AG09309 (cell line): ENCODE results near the gene ZC2HC1B.

ENCODE experiments used
- DNase-seq: peaks from one replicate; pipeline ENCODE4 v3.0.0-alpha.2; 2010; ENCODE audit warnings: low read depth
- H3K4me3 ChIP-seq: 2 replicates; pipeline ENCODE4 v1.5.1; 2011; ENCODE audit warnings: mild to moderate bottlenecking, low read depth, low read length, moderate library complexity; ENCODE audit not compliant: control insufficient read depth
- CTCF ChIP-seq: IDR thresholded peaks from 2 replicates; pipeline ENCODE4 v1.5.1; 2011; ENCODE audit warnings: mild to moderate bottlenecking, low read depth, low read length, inconsistent platforms; ENCODE audit not compliant: insufficient read depth, control insufficient read depth; ENCODE audit errors: missing control alignments

ZC2HC1B gene

GRCh38 chr6:143880412-143880811 lies 16.1 kb downstream of the ZC2HC1B start:
- no peak for TF ChIP-seq CTCF
- H3K4me3 ChIP-seq = no peak overlapping the region
- DNase-seq = no peak

- H3K4me3 ChIP-seq = no peak overlapping the region
- TF ChIP-seq CTCF = no peak
- no peak for DNase-seq
These were observed 18.2 kb downstream of the ZC2HC1B start for GRCh38 chr6:143882401-143882930.

GRCh38 chr6:143884216-143884900 lies 20.1 kb downstream of the ZC2HC1B start:
- TF ChIP-seq CTCF = no peak
- H3K4me3 ChIP-seq = no peak overlapping the region
- no peak for DNase-seq

- no peak for TF ChIP-seq CTCF
- DNase-seq = no peak
- no peak overlapping the region for H3K4me3 ChIP-seq
These were observed 20.8 kb downstream of the ZC2HC1B start for GRCh38 chr6:143885116-143885515.

GRCh38 chr6:143894655-143895054 lies 30.4 kb downstream of the ZC2HC1B start:
- DNase-seq = no peak
- no peak overlapping the region for H3K4me3 ChIP-seq
- no peak for TF ChIP-seq CTCF

GRCh38 chr6:143896126-143896860 lies 32.0 kb downstream of the ZC2HC1B start:
- DNase-seq = no peak
- no peak for TF ChIP-seq CTCF
- H3K4me3 ChIP-seq = no peak overlapping the region
